Renal cortical epithelial cell (primary cell): Measurements from ENCODE around the gene SLC9A8. TPM values are rescaled to one million over a fixed set of nuclear protein-coding genes. Genes with fewer than 3 reads are reported as not detected.
"Not testable (repeated sequence)": the region's sequence is repeated elsewhere in the genome, so short reads cannot be mapped to it uniquely, and the experiment has no call there.

ENCODE experiments used
- DNase-seq: peaks from one replicate; pipeline ENCODE4 v3.0.0-alpha.2; 2011; ENCODE audit warnings: low read depth
- total RNA-seq: library from RNA; depleted of rRNA; stranded (reverse); fragments of >200 nt; gene quantifications from 2 replicates; pipeline ENCODE4 v1.2.3, GENCODE V29; 2014

SLC9A8 gene
- total RNA-seq, 1 donor from 2014 or later = 10.3 TPM

GRCh38 chr20:49893242-49894072 is 80.8 kb downstream of the SLC9A8 start:
- no peak for DNase-seq

- DNase-seq = no peak
These were observed 81.4 kb downstream of the SLC9A8 start for GRCh38 chr20:49894073-49894470.

DNA sequence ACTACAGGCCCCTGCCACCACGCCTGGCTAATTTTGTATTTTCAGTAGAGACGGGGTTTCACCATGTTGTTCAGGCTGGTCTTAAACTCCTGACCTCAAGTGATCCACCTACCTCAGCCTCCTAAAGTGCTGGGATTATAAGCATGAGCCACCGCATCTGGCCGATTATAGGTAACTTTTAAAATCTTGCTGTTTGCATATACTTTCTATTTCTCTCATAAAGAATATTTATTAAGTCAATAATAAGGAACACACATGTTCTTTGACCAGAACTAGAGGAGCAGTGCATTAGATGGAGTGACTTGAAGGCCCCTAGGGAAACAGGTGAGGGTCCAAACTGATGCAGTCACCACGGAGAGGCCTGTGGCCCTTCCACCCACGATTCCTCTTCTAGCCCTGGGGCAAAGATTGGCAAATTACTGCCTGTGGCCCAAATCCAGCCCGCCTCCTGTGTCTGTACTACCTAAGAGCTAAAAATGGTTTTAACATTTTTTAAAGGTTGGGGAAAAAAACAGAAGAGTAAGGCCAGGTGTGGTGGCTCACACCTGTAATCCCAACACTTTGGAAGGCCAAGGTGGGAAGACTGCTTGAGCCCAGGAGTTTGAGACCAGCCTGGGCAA is 83.0 kb downstream of the SLC9A8 start:
- not testable (repeated sequence) for DNase-seq

- DNase-seq = peak; percentile 60
These were observed 83.6 kb downstream of the SLC9A8 start for GRCh38 chr20:49896204-49896603.

GRCh38 chr20:49899541-49900383 is 87.1 kb downstream of the SLC9A8 start:
- DNase-seq = no peak

GRCh38 chr20:49901588-49901987 is 89.0 kb downstream of the SLC9A8 start:
- no peak for DNase-seq

- DNase-seq = no peak
These were observed 92.0 kb downstream of the SLC9A8 start for GRCh38 chr20:49904440-49905214.

GRCh38 chr20:49905415-49906091 is 92.9 kb downstream of the SLC9A8 start:
- DNase-seq = no peak

- no peak for DNase-seq
These were observed 93.5 kb downstream of the SLC9A8 start for GRCh38 chr20:49906101-49906604.

DNA sequence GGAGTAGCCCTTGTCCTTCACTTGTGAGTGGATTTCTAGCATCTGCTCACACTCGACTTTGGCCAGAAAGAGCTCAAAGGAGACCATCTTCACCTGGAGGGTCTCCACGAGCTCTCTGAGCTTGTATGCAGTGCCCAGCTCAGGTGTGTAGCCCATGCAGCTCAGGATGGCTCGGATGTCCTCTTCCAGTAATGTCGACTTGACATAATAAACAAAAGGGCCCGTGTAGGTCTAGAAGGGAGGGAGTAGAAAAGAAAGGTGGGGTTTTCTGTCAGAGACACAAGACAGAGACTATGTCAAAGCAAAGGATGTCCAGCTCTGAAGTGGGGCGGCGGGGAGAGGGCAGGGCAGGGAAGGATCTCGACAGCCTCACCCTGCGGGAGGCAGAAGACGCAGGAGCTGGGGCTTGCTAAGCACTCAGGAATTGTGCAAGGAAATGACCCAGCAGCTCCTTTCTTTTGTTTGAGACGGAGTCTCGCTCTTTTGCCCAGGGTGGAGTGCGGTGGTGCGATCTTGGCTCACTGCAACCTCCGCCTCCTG is 94.1 kb downstream of the SLC9A8 start:
- DNase-seq = no peak

GRCh38 chr20:49907405-49908257 is 95.0 kb downstream of the SLC9A8 start:
- no peak for DNase-seq

DNA sequence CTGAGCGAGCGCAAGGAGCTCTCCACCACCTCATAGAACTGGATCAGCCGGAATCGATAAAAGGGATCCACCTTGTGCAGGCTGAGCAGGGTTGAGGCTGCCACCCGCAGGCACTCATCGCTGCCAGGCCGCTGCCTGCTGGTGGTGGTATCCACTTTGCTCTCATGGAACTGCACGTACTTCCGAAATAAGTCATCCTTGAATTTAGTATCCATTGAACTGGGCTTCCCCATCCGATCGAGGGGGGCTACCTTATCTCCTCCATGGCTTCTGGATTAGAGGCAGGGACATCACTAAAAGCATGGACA is 95.6 kb downstream of the SLC9A8 start:
- no peak for DNase-seq

DNA sequence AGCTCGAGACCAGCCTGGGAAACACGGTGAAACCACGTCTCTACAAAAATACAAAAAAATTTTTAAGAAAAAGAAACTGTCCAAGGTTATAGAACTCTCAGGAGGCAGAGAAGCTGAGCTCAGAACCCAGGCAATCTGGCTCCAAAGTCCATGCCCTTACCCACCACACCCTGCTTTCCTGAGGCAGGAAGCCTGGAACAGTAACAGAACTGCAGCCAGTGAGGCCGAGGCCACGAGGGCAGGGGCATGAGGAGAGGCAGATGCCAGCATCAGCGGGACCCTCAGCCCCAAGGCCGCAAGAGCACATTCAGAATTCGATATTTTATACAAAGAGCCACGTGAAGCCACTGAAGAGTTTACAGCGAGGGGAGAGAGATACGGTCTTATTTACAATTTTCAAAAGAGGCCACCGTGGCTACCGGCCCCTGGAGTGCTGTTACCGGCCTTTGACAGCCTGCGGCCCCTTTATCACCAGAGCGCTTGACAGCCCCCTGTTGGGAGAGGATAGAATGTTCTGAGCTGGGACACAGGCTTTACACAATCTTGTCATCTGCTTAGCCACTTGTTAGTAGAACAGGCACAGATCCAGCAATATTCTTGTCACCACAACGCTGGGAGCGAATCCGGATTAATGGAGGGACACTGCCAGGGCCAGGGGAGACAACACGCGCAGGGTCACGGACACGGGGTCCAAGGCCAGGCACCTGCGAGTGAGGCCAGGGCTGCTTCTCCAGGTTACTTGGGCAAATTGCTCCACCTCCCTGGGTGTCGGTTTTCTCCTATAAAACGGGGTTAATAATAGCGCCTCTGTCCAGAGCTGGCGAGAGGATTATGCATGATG is 97.1 kb downstream of the SLC9A8 start:
- no peak for DNase-seq

DNA sequence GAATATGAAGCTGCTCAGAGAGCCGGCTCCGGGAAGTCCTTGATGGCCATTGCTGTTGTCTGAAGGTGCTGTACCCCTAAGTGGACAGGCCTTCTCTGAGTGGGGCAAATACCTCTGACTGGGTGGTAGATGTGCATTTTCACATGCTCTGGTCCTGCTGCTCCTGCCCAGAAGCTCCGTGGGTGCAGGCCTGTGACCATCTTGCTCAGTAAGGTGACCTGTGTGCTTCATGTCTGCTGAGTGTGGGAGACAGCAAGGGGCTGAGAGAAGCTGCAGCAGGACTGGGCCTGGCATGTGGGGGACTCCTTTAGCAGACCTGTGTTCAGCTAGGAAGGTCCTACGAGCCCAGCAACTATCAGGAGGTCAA is 97.7 kb downstream of the SLC9A8 start:
- DNase-seq = no peak

- no peak for DNase-seq
These were observed 100.9 kb downstream of the SLC9A8 start for GRCh38 chr20:49913399-49914047.

- no peak for DNase-seq
These were observed 101.9 kb downstream of the SLC9A8 start for GRCh38 chr20:49914310-49915117.

DNA sequence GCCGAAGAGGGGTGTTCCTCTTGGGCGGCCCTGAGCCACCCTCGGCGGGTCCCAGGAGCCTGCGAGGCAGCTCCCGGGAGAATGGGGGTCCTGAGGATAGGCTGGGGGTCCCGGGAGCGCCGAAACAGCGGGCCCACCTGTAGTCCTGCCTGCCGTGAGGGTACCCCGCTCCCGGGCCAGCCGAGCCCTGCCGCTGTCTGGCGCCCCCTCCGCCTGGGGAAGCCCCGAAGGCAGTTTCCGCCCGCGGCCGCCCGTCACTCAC is 102.4 kb downstream of the SLC9A8 start:
- no peak for DNase-seq
